HG03103 (cell line): ENCODE data around the gene PRKAR2A.
"Not testable (repeated sequence)": the region's sequence is repeated elsewhere in the genome, so short reads cannot be mapped to it uniquely, and the experiment has no call there.

Experiments used
- ATAC-seq: cut with Tn5 transposase; IDR thresholded peaks from one replicate; pipeline ENCODE4 v1.9.1; 2021; ENCODE audit warnings: low read depth; ENCODE audit not compliant: unreplicated experiment

The PRKAR2A gene

GRCh38 chr3:48845170-48845569, 2.5 kb downstream of the PRKAR2A start:
- no peak for ATAC-seq

DNA sequence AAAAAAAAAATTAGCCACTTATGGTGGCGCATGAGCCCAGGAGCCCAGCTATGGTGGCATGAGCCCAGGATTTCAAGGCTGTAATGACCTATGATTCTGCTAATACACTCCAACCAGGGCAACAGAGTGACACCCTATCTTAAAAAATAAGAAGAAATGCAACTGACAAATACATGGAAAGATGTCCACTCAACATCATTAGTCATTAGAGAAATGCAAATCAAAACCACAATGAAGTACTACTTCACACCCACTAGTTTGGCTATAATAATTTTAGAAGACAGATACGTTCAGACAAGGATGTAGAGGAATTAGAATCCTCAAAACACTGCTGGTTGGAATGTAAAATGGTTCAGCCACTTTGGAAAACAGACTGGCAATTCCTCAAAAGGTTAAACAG, 10.5 kb downstream of the PRKAR2A start:
- ATAC-seq: no peak

GRCh38 chr3:48835650-48836366, 11.9 kb downstream of the PRKAR2A start:
- ATAC-seq: no peak

- ATAC-seq: no peak
Observed at GRCh38 chr3:48832684-48833083, 15.0 kb downstream of the PRKAR2A start.

DNA sequence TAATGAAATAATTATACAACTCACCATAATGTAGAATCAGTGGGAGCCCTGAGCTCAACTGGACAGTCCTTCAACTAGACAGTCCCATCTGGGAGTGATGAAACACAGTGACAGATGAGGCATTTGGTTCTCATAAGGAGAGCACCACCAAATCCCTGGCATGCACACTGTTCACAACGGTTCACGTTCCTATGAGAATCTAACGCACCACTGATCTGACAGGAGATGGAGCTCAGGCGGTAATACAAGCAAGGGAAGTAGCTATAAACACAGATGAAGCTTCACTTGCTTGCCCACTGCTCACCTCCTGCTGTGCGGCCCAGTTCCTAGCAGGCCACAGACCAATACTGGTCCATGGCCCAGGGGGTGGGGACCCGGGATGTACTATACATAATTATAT, 17.0 kb downstream of the PRKAR2A start:
- no peak for ATAC-seq

DNA sequence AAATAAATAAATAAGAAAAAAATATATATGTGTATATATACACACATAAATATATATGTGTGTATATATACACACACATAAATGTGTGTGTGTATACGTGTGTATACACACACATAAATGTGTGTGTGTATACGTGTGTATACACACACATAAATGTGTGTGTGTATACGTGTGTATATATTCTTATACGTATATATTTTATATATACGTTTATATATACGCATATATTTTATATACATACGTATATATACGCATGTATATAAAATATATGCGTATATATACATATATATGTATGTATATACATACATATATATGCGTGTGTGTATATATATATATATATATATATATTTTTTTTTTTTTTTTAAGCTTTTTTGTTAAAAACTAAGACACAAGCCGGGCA, 18.1 kb downstream of the PRKAR2A start:
- ATAC-seq: not testable (repeated sequence)

GRCh38 chr3:48827874-48828273, 19.8 kb downstream of the PRKAR2A start:
- not testable (repeated sequence) for ATAC-seq

GRCh38 chr3:48826451-48826850, 21.2 kb downstream of the PRKAR2A start:
- ATAC-seq: no peak

GRCh38 chr3:48820612-48821324, 26.9 kb downstream of the PRKAR2A start:
- ATAC-seq: no peak

GRCh38 chr3:48819234-48820221, 28.1 kb downstream of the PRKAR2A start:
- no peak for ATAC-seq

DNA sequence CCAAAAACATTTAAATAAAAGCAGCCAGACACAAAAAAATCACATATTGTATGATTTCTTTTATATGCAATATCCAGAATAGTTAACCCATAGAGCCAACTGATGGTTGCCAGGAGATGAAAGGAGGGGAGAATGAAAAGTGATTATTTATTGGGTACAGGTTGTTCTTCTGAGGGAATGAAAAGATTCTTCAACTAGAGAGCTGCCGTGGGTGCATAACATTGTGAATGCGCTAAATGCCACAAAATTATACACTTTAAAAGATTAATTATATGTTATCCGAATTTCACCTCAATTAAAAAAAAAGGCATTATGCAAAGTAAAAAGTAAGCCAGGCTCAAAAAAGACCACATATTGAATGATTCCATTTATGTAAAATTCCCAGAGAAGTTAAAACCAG, 36.1 kb downstream of the PRKAR2A start:
- no peak for ATAC-seq

DNA sequence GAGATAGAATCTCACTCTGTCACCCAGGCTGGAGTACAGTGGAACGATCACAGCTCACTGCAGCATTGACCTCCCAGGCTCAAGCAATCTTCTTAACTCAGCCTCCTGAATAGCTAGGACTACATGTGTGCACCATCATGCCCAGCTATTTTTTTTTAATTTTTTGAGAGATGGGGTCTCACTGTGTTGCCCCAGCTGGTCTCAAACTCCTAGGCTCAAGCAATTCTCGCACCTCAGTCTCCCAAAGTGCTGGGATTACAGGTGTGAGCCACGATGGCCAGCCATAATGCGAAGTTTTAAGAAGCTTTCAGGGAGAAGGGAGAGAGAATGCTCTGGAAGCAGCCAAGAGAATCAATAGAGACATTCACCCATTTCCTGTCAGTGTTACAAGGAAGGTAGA, 42.7 kb downstream of the PRKAR2A start:
- no peak for ATAC-seq

- not testable (repeated sequence) for ATAC-seq
Observed at GRCh38 chr3:48800831-48801230, 46.8 kb downstream of the PRKAR2A start.

GRCh38 chr3:48798998-48799397, 48.7 kb downstream of the PRKAR2A start:
- no peak for ATAC-seq

GRCh38 chr3:48797626-48798025, 50.0 kb downstream of the PRKAR2A start:
- no peak for ATAC-seq

GRCh38 chr3:48795997-48796732, 51.5 kb downstream of the PRKAR2A start:
- no peak for ATAC-seq

DNA sequence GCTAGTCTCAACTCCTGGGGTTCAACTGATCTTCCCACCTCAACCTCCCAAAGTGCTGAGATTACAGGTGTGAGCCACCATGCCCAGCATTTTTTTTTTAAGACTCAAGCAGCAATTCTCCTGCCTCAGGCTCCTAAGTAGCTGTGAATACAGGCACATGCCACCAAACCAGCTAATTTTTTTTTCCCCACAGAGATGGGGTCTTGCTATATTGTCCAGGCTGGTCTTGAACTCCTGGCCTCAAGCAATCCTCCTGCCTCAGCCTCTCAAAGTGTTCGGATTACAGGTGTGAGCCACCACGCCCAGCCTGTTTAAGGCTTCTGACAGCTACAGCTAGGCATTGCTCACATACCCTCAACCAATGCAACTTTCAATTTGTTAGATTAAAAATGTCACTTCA, 54.2 kb downstream of the PRKAR2A start:
- not testable (repeated sequence) for ATAC-seq

DNA sequence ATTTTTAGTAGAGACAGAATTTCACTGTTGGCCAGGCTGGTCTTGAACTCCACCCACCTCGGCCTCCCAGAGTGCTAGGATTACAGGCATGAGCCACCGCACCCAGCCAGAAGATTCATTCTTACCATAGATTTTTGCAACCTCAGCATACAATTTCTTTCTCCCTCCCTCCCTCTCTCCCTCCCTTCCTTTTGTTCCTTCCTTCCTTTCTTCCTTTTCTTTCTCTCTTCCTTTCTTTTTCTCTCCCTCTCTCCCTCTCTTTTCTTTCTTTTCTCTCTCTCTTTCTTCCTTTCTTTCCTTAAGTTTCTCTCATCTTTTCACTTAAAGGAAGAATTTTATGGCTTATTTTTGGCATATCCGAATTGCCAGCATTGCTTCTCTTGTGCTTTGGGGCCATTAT, 58.0 kb downstream of the PRKAR2A start:
- no peak for ATAC-seq

GRCh38 chr3:48788544-48789162, 59.0 kb downstream of the PRKAR2A start:
- ATAC-seq: no peak
